ENCODE measurements around the gene TMED1. TPM values are rescaled to one million over a fixed set of nuclear protein-coding genes. Genes with fewer than 3 reads are reported as not detected.

Gene TMED1
- total RNA-seq, 2 experiments from 2014 or later: 16.0 to 19.2 TPM

DNA sequence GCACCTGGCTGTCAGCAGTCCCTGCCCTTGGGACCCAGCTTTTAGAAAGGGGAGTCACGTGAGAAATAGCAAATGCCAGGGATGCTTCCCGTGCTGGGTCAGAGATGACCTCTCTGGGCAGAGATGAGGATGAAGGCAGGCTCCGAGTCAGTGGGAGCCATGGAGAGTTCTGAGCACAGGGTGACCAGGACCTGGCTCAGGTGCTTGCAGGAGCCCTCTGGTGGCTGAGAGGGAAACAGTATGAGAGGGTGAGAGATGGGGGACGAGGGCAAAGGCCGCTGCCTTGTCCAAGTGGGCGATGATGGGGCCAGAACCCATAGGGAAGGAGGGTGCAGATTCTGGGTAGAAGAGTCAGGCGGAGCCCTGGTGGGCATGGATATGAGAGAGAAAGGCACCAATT, 15.8 kb downstream of the TMED1 start:
- peaks cover 45% of the 10 kb centered on the region for H3K36me3 Mint-ChIP-seq
- DNase-seq (no peak), ATAC-seq (no peak)
- peaks cover 28% of the 10 kb centered on the region for H3K4me1 Mint-ChIP-seq
- no peaks in the 10 kb centered on the region for H3K27me3 Mint-ChIP-seq
- H3K4me3 Mint-ChIP-seq: no peak overlapping the region
- peaks cover 2% of the 10 kb centered on the region for H3K9me3 Mint-ChIP-seq (ENCODE audit: low read depth)
- H3K27ac Mint-ChIP-seq: no peak overlapping the region
- CTCF ChIA-PET: interaction anchor here (0.6 to 4.7 kb wide), 6 partner anchors 14 to 118 kb away, joined by 3 to 24 read pairs (median 4); partner anchors contain the start of gene DNM2

GRCh38 chr19:10819124-10820060, 16.6 kb downstream of the TMED1 start:
- CTCF ChIA-PET: interaction anchor here (0.6 to 1.4 kb wide), 3 partner anchors 9 to 102 kb away, joined by 3 to 4 read pairs (median 4); partner anchors contain the start of gene DNM2
- Mint-ChIP-seq H3K27ac (no peak overlapping the region), H3K36me3 (peaks cover 47% of the 10 kb centered on the region), H3K9me3 (ENCODE audit: low read depth) (peaks cover 2% of the 10 kb centered on the region), H3K4me3 (no peak overlapping the region), H3K27me3 (no peaks in the 10 kb centered on the region), H3K4me1 (peaks cover 36% of the 10 kb centered on the region)
- ATAC-seq (no peak), DNase-seq (no peak)

- peaks cover 40% of the 10 kb centered on the region for H3K36me3 Mint-ChIP-seq
- ATAC-seq (no peak), DNase-seq (no peak)
- H3K27me3 Mint-ChIP-seq: no peaks in the 10 kb centered on the region
- H3K9me3 Mint-ChIP-seq (ENCODE audit: low read depth): peaks cover 2% of the 10 kb centered on the region
- CTCF ChIA-PET: interaction anchor here (1.1 to 1.4 kb wide), 3 partner anchors 9 to 101 kb away, joined by 3 to 4 read pairs (median 4); partner anchors contain the start of gene DNM2
- H3K4me3 Mint-ChIP-seq: no peak overlapping the region
- H3K27ac Mint-ChIP-seq: no peak overlapping the region
- peaks cover 44% of the 10 kb centered on the region for H3K4me1 Mint-ChIP-seq
Measured at GRCh38 chr19:10818301-10819123, 17.5 kb downstream of the TMED1 start.

DNA sequence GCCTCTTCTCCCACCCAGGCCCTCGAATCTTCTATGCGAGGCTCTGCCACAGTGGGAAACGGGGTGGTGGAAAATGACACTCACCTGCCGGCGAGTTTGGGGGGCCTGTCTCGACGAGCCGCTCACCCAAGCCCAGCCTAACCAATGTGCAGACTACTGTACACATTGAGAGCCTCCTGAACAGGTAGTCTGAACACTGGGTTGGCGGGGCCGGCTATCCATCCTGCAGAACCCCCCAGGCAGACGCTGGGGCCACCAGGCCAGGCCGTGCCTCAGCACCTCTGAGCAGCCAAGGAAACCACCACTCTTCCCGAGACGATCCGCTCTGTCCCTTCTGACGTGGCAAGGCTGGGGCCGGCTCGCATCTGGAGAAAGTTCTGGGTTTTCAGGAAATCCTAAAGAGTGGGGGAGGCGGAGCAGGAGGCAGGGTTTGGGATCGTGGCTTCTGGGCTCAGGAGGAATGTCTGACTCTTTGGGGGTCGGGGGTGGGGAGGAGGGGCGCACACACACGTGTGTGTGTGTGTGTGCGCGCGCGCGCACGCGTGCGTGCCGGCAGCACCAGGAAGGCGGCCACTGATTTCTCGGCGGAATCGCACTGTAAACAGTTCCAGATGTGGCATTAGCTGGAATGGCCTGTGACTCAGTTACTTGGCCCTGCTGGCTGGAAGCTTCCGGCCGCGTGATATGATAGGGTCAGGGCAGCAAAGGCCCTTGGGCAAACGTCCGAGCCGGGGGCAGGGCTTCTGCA, 18.5 kb downstream of the TMED1 start:
- H3K27me3 Mint-ChIP-seq: no peaks in the 10 kb centered on the region
- no peak overlapping the region for H3K4me3 Mint-ChIP-seq
- CTCF ChIA-PET: interaction anchor here (1.1 to 1.4 kb wide), 3 partner anchors 10 to 100 kb away, joined by 3 to 4 read pairs (median 4); partner anchors contain the start of gene DNM2
- peaks cover 2% of the 10 kb centered on the region for H3K9me3 Mint-ChIP-seq (ENCODE audit: low read depth)
- peaks cover 55% of the 10 kb centered on the region for H3K4me1 Mint-ChIP-seq
- peak overlapping the region; percentile 54 for H3K27ac Mint-ChIP-seq
- ATAC-seq (no peak), DNase-seq (no peak)
- H3K36me3 Mint-ChIP-seq: peaks cover 44% of the 10 kb centered on the region

GRCh38 chr19:10816691-10817090, 19.3 kb downstream of the TMED1 start:
- ATAC-seq (no peak), DNase-seq (no peak)
- Mint-ChIP-seq H3K27ac (no peak overlapping the region), H3K4me3 (no peak overlapping the region), H3K27me3 (no peaks in the 10 kb centered on the region), H3K4me1 (peaks cover 58% of the 10 kb centered on the region), H3K9me3 (ENCODE audit: low read depth) (peaks cover 2% of the 10 kb centered on the region), H3K36me3 (peaks cover 37% of the 10 kb centered on the region)
- CTCF ChIA-PET: no interaction called here

GRCh38 chr19:10815969-10816644, 19.9 kb downstream of the TMED1 start:
- peak overlapping the region; percentile 24 for H3K27ac Mint-ChIP-seq
- CTCF ChIA-PET: interaction anchor here (1.2 to 2.5 kb wide), 5 partner anchors 12 to 116 kb away, joined by 3 to 9 read pairs (median 6); partner anchors contain the start of genes DNM2 and TMED1
- DNase-seq: no peak
- no peak overlapping the region for H3K4me3 Mint-ChIP-seq
- no peaks in the 10 kb centered on the region for H3K27me3 Mint-ChIP-seq
- peaks cover 33% of the 10 kb centered on the region for H3K36me3 Mint-ChIP-seq
- peaks cover under 1% of the 10 kb centered on the region for H3K9me3 Mint-ChIP-seq (ENCODE audit: low read depth)
- H3K4me1 Mint-ChIP-seq: peaks cover 56% of the 10 kb centered on the region
- no peak for ATAC-seq

DNA sequence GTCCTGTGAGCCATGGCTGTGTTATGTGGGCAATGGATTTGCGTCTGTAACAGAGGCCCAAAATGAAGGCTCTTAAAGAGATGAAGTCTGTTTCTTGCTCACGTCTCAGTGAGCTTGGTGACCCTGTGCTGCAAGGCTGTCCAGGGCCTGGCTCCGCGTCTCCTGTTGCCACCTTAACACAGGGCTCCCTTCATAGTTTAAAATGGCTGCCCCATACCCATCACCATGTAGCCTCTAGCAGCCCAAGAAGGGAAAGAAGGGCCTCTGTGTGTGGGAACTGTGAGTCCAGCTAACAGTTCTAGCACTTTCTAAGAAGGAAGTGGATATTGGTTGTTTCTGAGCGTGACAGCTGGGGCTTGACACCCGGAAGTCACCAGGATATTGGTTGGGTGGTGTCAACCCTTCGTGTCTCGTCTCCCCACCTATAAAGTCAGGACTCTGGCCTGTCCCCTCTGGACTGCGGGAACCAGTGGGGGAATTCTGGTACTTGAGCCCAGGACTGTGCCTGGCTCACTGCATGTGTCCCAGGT, 20.9 kb downstream of the TMED1 start:
- DNase-seq: no peak
- Mint-ChIP-seq H3K36me3 (peaks cover 24% of the 10 kb centered on the region), H3K27me3 (no peaks in the 10 kb centered on the region), H3K4me3 (no peak overlapping the region), H3K27ac (peak overlapping the region; percentile 59), H3K9me3 (ENCODE audit: low read depth) (no peaks in the 10 kb centered on the region), H3K4me1 (peaks cover 52% of the 10 kb centered on the region)
- CTCF ChIA-PET: interaction anchor here (0.8 to 2.5 kb wide), 8 partner anchors 11 to 115 kb away, joined by 3 to 9 read pairs (median 5); partner anchors contain the start of genes DNM2 and TMED1
- ATAC-seq: no peak

- peak; percentile 85 for DNase-seq
- peaks cover 66% of the 10 kb centered on the region for H3K4me1 Mint-ChIP-seq
- no peaks in the 10 kb centered on the region for H3K27me3 Mint-ChIP-seq
- peak overlapping the region; percentile 3 for H3K4me3 Mint-ChIP-seq
- H3K9me3 Mint-ChIP-seq (ENCODE audit: low read depth): no peaks in the 10 kb centered on the region
- CTCF ChIA-PET: no interaction called here
- ATAC-seq: peak; percentile 81
- H3K27ac Mint-ChIP-seq: peak overlapping the region; percentile 93
- H3K36me3 Mint-ChIP-seq: peaks cover 30% of the 10 kb centered on the region
Measured at GRCh38 chr19:10812902-10813404, 23.1 kb downstream of the TMED1 start.

GRCh38 chr19:10812196-10812595, 23.8 kb downstream of the TMED1 start:
- no peak for DNase-seq
- H3K36me3 Mint-ChIP-seq: peaks cover 32% of the 10 kb centered on the region
- H3K27me3 Mint-ChIP-seq: no peaks in the 10 kb centered on the region

GRCh38 chr19:10811391-10812111, 24.5 kb downstream of the TMED1 start:
- H3K4me3 Mint-ChIP-seq: no peak overlapping the region
- CTCF ChIA-PET: interaction anchor here (1.2 kb wide), 2 partner anchors 18 to 53 kb away, joined by 3 read pairs; no protein-coding TSS in a partner anchor
- peak overlapping the region; percentile 19 for H3K27ac Mint-ChIP-seq

More at GRCh38 chr19:10812196-10812595, 23.8 kb downstream of the TMED1 start:
- H3K4me3 Mint-ChIP-seq: no peak overlapping the region
- ATAC-seq: no peak
- H3K4me1 Mint-ChIP-seq: peaks cover 69% of the 10 kb centered on the region
- H3K27ac Mint-ChIP-seq: peak overlapping the region; percentile 93
- CTCF ChIA-PET: no interaction called here
- no peaks in the 10 kb centered on the region for H3K9me3 Mint-ChIP-seq (ENCODE audit: low read depth)

GRCh38 chr19:10809651-10810285, 26.2 kb downstream of the TMED1 start:
- H3K4me1 Mint-ChIP-seq: peaks cover 68% of the 10 kb centered on the region
- H3K27me3 Mint-ChIP-seq: no peaks in the 10 kb centered on the region
- H3K9me3 Mint-ChIP-seq (ENCODE audit: low read depth): no peaks in the 10 kb centered on the region
- no peak for DNase-seq
- CTCF ChIA-PET: interaction anchor here (1.0 to 1.5 kb wide), 4 partner anchors 9 to 59 kb away, joined by 3 to 7 read pairs (median 4); partner anchors contain the start of gene TMED1
- no peak for ATAC-seq
- H3K36me3 Mint-ChIP-seq: peaks cover 41% of the 10 kb centered on the region
- H3K4me3 Mint-ChIP-seq: no peak overlapping the region
- peak overlapping the region; percentile 82 for H3K27ac Mint-ChIP-seq

More at GRCh38 chr19:10811391-10812111, 24.5 kb downstream of the TMED1 start:
- no peak for DNase-seq
- H3K27me3 Mint-ChIP-seq: no peaks in the 10 kb centered on the region
- no peak for ATAC-seq
- H3K4me1 Mint-ChIP-seq: peaks cover 69% of the 10 kb centered on the region
- no peaks in the 10 kb centered on the region for H3K9me3 Mint-ChIP-seq (ENCODE audit: low read depth)
- peaks cover 32% of the 10 kb centered on the region for H3K36me3 Mint-ChIP-seq

All from activated CD8-positive, alpha-beta memory T cell treated with anti-CD3 and anti-CD28 coated beads, Interleukin-2, amount 10 ng/mL, durations not matched to agents 7 days and 5 days (primary cell).